DMS53 treated with DMSO at 0.1 percent for 48 hours (cell line): ENCODE measurements around the gene IQCK.
A peak's percentile ranks its signal among the peaks of the same experiment; 100 is the strongest.

ENCODE experiments used
- DNase-seq: peaks from one replicate; lab custom pipeline; 2025; ENCODE audit not compliant: unreplicated experiment; lab: John Stamatoyannopoulos, UW

The IQCK gene

DNA sequence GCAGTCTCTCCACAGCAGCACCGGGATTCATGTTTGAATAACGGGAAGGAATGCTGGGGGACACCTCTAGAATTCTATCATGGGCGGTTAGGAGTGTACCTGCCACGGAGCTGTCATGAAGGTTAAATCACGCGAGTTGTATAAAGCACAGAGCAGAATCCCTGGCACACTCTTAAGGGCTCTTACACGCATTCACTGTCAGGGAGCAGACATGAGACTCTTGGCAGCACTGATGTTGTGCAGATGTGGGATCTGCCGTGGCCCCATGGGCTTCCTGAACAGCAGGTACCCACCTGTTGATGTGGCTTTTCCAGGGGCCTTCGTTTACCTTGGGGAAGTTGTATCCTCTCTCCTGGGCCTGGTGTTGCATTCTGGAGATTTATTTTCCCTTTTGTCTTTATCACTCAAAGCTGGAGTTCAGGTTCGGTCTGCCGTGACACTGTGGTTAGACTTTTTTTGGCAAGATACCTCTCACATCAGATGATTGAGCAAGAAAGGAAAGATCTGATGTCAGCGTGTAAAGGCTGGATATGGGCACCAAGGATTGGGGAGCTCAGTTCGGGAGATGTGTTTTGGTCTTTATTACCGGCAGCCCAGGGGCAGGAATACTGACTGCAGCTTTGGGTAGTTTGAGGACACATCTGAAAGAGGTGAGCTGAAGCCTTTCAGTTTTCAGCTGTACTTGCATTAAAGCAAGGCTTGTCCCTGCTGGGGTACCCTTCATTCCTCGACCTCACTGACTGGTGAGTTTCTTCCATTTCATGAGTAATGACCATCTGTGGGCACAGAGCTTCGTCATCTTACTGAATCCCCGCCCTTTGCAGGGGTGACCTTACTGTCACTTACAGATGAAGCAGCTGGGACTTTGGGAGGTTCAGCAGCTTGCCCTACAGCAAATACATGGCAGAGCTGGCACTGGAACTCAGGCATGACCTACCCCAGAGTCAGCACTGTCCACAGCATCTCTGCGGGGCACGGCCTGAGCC lies 19.3 kb upstream of the IQCK start:
- no peak for DNase-seq

DNA sequence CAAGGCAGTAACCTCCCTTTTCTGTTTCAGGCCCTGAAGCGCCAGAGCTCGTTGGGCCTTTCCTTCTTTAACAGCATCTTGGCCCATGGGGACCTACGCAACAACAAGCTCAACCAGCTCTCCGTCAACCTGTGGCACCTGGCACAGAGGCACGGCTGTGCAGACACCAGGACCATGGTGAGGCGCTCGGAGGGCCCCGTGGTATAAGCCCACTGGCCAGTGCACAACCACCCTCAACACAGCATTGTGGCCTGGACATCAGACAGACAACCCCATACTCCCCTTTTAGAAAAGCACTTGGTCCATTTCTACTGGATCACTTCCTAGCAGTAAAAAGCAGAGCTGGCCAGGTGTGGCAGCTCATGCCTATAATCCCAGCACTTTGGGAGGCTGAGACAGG lies 18.6 kb upstream of the IQCK start:
- DNase-seq = no peak

DNA sequence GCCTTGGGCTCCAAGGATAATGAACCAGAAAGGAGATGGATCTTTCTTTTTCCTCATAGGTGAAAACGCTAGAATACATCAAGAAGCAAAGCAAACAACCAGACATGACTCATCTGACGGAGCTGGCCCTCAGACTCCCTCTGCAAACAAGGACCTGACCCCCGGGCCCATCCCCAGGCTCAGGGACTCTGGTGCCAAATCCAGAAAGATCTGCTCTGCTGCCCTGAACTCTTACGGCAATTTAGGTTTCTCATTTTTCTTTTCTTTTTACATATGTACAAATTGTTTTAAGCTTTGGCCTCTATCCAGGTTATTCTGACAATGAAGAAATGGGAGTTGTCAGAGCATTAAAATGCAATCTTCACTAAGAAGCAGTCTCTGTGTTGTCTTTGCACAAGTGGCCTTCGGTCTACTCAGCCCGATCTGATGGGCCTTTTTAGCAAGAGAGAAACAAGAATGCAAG lies 17.7 kb upstream of the IQCK start:
- DNase-seq = peak; percentile 49

DNA sequence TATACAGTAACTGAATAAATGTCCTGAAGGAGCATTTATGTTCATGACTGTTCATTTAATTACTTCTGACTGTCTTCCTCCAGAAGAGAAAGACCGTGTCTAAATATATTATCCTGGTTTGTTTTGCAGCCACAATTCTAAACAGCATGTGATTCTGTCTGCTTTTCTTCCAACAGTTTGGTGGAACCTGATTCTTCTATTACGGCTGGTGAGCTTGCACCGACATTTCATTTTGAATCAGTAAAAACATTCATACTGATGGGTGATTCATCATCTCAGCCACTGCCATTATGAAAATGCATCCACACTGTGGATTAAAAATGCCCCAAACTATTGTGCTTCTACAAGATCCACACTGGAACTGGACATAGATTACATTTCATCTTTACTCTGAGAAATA lies 17.0 kb upstream of the IQCK start:
- no peak for DNase-seq

DNA sequence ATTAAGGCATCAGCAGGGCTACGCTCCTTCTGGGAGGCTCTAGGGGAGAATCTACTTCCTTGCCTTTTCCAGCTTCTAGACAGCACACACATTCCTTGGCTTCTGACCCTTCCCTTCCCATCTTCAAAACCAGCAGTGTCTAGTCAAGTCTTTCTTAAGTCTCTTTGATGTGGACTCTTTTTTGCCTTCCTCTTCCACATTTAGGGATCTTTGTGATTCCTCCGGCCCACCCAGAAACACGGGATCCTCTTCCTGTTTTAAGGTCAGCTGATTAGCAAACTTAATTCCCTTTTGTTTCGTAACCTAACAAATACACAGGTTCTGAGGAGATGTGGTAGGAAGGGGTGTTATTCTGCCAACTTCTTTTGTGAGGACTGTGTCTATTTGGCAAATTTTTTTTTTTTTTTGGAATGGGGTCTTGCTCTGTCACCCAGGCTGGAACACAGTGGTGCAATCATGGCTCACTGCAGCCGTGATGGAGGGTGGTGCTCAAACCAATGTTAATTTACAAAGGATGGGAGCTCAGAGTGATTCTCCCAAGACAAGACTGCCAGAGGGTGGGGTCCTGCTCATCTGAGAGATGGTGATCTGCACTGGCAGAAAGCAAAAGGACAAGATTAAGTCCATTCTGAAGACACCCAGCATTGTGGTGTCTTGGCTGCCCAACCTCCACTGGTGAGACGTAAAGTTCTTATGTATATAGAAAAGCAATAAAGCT lies 14.7 kb upstream of the IQCK start:
- no peak for DNase-seq

DNA sequence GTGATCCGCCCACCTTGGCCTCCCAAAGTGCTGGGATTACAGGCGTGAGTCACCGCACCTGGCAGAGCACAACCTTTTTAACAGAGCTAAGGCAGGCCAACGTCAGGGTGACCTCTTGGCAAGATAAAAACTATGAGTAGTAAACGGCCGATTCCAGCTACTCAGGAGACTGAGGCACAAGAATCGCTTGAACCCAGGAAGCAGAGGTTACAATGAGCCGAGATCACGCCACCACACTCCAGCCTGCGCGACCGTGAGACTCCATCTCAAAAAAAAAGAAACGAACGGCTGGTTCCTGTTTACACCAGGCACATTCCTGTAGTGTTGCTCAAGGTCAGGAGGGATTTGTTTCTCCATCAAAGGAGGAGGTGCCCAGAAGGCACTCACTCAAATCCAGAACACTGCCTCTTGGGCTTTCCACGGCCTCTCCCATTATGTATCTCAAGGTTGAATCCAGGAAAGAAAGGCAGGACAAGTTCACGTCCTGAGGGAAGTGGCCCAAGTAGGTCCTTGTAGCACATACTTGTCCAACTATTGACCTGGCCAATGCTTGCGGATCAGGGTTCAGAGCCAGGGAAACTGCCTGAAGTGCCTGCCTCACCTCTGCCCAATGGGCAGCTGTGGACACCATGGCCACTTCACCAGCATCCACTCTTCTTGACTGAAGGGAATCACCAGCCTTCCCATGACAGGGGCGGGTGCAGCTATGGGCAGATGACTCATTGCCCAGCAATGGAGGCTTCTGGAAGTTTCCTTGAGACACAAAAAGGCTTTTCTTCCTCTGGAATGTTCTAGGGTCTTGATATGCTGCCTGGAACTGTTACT lies 13.5 kb upstream of the IQCK start:
- no peak for DNase-seq

DNA sequence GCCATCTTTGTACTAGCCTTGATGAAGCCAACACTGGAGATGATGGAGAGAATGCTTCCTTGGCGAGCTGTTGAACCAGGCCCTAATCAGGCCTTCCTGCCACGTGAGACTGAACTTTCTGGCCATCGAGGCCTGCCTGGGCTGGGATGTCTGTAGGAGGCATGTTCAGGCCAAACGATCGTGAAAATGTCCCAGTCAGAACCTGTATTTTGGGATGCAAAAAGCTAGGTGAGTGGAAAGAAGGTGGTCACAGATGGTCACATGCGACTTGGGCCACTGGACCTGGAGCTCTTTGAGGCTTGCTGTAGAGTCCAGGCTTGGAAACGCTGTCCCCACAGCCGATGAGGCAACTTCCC lies 12.9 kb upstream of the IQCK start:
- DNase-seq = no peak

DNA sequence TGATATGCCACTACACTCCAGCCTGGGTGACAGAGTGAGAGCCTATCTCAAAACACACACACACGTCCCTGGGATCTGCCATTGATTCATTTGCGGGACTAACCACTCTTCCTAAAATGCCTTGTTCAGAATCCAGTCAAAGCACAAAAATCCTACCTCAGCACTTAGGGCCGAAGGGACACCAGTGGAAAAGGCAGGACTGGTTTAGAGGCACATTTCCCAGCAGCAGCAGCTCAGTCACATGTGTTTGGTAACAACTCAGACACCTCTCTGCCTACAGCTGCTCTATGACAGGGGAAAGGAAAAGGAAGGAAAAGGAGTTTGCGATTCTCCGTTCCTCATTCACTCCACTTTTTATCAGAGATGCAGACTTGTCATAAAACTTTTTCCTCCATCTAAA lies 12.2 kb upstream of the IQCK start:
- DNase-seq = no peak

DNA sequence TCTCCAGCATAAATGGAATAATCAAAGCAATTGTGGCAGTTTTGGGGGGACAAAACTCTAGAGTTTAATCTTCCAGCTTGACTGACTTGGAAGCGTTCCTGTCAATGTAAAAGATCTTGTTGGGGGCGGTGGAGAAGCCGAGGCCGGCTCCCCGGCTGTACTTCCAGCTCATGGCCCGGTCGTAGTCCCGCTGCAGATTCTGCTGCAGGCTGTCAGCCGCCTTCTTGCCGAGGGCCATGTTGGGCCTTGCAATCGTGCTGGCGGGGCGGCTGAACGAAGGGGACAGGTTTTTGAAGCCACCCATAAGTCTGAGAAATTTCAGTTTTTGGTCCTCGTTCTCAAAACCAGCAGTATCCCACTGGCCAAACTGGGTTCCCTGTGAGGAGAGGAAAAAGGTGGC lies 11.2 kb upstream of the IQCK start:
- no peak for DNase-seq

DNA sequence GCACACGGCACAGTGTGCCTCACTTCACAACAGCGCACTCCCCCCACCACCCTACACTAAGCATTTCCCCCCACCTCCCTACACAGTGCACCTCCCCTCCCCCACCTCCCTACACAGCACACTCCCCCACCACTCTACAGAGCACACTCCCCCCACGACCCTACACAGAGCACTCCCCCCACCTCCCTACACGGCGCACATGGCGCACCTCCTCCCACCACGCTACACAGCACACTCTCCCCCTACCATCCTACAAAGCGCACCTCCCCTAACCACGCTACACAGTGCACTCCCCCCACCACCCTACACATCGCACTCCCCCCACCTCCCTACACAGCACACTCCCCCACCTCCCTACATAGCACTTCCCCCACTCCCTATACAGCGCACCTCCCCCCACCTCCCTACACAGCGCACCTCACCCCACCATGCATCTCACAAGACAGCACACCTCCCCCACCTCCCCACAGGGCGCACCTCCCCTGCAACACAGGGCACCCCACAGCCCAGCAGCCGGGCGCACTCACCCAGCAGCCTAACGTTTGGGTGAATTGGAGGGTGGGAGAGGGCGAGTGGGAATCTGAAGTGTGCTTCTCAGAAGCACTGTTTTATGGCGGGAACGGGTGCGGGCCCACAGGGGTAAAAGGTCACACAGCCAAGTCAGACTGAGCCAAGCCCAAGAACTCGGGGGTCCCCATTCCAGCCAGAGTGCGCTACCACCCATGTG lies 10.3 kb upstream of the IQCK start:
- DNase-seq = no peak

DNA sequence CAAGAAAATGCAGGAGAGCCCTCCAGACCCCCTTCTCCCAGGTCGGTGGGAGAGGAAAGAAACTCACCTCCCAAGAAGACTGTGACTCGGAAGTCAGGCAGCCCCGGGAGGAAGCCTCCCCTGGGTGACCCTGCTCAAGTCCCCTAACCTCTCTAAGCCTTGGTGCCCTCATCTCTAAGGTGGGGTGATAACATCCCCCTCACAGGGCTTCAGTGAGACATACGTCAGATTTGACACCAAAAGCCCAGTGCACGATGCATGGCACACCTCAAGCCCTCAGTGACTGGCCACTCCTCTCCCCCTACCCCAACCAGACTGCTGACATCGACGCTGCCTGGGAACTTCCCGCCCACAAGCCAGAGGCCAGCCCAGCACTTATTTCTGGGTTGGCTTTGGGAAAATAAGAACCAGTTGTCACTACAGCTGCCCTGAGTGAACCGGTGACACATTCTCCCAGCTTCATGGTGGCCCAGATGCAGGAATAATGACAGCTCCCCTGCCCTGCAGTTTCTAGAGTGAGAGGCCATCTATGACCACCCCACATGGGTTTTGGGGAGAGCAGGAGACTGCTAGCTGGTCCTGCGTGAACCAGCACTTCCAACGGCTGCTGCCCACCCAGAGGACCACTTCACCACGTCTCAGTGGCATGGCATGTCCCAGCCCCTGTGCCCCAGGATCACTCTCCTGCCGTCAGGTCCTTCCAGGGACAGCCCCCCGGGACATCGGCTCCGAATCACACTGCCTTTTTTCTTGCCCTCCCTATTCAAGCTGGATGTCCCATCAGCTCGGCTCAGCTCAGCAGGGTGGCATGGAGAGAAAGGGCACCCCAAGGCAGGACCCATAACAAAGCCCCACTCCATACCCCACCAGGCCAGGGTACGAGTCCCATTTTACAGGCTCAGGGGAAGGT lies 9.5 kb upstream of the IQCK start:
- DNase-seq = no peak

DNA sequence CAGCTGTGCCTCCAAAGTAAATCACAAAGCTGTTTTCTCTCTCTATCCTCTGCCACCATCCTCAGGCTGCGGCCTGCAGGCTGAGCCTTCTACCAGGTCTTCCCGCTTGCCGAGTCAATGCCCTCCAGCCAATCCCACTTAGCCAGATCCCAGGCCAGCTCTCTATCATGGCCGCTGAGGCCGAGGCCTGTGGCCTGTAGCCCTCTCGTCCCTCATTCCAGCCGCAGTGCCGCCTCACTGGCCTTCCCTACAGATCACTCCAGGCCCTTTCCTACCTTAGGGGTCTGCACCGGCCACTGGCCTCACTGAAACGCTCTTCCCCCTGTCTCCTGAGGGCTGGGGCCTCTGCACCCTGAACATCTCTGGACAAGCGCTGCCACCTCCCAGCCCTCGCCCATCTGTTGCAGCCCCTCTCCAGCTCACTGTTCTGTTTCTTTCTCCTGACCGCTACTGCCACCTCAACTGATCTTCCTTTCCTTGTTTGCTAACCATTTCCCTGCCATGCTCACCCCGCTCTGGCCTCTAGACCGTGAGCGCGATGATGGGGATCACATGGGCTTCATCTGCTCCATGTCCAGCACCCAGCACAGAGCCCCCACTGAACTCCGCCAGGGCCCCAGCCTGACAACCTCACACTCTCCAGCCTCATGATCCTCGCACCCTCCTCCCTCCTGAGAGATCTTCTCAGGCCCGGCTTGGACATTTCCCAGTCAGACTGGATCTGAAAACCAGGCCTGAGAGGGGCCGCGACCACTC lies 8.5 kb upstream of the IQCK start:
- DNase-seq = no peak

DNA sequence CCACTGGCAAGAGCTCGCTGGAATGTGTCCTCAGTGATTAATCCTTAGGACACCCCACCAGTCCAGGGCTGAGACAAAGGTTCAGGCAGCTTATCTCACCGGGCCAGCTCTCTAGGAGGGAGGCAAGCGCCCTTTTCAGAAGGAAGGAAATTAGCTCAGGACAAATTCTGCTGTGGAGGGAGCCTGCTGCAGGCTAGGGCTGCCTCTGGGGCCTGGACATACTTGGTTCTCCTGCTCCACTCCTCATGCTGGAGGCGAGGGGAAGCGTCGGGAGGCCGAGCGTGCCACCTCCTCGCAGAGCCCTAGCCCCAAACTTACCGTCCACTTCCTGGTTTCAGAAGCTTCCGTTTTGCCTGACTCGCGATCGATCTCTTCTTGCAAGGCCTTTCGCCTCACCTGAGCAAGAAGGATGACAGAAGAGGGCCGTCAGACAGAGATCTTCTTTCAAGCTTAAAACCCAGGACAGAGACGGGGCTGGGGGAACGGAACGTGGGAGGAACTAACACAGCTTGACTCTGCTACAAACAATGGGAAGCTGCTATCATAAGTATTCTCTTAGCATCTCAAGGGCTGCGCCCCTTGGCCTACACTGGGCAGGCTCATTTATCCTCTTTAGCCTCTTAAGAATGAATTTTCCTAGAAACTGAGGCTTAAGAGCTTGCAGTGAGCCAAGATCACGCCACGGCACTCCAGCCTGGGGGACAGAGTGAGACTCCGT lies 7.7 kb upstream of the IQCK start:
- no peak for DNase-seq

DNA sequence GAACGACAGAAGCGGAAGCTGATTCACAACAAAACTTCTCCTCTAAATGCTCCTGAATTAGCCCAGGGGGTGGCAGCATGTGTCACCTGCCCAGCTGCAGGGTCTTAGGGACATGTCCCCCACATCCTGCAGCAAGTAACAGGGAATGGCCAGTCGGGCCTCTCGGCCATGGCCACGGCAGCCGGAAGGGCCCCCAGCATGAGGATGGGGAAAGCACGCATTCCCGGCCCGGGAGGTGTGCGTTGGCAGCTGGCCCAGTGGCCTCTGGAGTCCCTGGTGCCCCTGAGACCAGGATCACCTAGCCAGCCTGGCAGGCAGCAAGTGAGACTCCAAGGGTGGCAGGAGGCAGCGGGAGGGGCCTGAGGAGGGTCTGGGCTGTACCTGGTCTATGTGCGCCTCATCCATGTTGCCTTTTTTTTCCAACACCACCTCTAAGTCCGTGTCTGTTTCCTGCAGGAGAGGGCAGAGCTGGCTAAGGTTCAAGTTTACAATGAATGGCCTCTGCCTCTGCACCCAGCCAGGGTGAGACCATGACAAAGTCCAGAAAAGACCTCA lies 7.0 kb upstream of the IQCK start:
- DNase-seq = no peak

DNA sequence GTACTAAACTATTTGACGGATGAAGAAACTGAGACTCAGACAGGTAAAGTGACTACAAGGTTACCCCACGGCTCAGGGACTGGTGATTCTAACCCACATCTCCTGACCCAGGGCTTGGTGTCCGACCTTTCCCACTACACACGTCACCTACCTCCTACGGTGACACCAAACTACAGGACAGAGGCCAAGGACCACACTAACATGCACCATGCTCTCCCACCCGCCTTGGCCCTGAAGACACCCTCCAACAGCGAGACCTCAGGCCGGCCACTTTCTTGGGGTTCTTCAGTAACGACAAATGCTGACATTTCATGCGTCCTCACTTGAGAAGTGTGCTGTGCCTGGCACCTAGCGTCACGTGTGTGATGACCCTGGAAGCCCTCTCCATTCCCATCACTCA lies 6.4 kb upstream of the IQCK start:
- no peak for DNase-seq

DNA sequence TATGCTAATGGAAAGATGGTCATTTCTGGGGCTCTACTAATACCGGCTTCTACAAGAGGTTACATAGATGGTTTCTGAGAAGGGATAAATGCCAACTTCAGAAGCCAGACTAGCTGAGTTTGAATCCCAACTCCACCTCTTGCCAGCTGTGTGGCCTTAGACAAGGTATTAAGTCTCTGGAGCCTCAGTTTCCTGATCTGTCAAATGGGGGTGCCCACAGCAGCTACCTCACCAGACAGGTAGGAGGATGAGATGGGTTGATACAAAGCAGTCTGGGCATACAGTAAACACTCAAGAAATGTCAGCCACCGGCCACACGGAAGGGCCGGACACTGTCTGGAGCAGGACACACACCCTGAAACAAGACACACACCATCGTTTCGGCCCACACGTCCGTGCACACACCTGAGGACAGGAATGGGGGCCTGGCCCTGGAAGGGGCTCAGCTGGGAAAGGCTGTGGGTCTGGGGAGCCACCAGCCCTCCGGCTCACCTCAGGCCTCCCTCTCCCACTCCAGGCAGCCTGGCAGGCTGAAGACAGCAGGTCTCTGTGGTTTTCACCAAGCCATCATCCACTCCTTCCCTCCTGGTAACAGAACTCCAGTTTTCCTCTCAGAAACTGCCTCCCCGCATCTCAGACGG lies 5.5 kb upstream of the IQCK start:
- no peak for DNase-seq

DNA sequence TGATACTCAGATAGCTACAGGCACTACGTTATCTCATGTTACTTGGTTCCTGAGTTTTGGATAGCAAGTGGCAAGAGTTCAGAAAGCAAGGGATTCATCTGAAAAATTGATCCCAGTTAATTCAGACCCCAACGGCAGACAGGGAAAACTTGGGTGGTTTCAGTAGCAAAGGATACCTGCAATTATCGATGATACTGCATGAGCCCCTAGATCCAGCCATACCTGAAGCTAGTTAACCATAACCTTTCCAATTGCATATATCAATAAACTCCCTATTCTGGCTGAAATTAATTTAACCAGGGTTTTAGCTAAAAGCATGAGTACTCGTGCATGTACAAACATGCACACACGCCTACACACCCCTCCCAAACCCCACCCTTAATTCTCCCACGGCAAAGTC lies 4.4 kb upstream of the IQCK start:
- no peak for DNase-seq

DNA sequence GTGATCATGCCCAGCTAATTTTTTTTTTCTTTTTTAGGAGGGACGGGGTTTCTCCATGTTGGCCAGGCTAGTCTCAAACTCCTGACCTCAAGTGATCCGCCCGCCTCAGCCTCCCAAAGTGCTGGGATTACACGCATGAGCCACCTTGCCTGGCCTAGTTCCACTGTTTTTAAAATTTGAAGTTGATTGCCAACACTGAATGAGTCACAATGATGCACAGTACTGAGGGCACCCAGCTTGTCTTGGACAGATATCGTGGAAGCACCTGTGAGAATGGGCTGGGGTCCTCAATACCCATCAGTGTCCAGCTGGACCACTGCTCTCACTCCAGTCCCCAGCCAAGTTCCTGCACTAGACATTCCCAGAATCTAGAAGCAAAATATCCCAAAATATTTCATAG lies 2.5 kb upstream of the IQCK start:
- no peak for DNase-seq
